Activated CD4-positive, alpha-beta memory T cell treated with anti-CD3 and anti-CD28 coated beads, Interleukin-2, amount 10 ng/mL, durations not matched to agents 7 days and 5 days (primary cell): ENCODE results near the gene CBX6. TPM values are rescaled to one million over a fixed set of nuclear protein-coding genes. Genes with fewer than 3 reads are reported as not detected.

ENCODE experiments used
- CTCF ChIA-PET: fragments of 350-600 bp; sonication (Branson Sonifier 250); formaldehyde crosslinking; loops from one replicate; lab custom pipeline; 2021; ENCODE audit warnings: antibody characterized with exemption, inconsistent platforms; lab: Charles Lee
- POLR2A ChIA-PET: fragments of 350-600 bp; sonication (Branson Sonifier 250); formaldehyde crosslinking; loops from one replicate; lab custom pipeline; 2021; ENCODE audit warnings: antibody characterized with exemption; lab: Charles Lee
- DNase-seq: peaks from one replicate; pipeline ENCODE4 v3.0.0-alpha.2; 2020
- H3K27ac Mint-ChIP-seq: one replicate; pipeline ENCODE4 v1.8.0; 2021; ENCODE audit warnings: mild to moderate bottlenecking, mixed read lengths
- H3K27me3 Mint-ChIP-seq: one replicate; pipeline ENCODE4 v1.8.0; 2021; ENCODE audit warnings: mixed read lengths
- H3K36me3 Mint-ChIP-seq: one replicate; pipeline ENCODE4 v1.8.0; 2021; ENCODE audit warnings: low read depth, mixed read lengths
- H3K4me1 Mint-ChIP-seq: one replicate; pipeline ENCODE4 v1.8.0; 2021; ENCODE audit warnings: mixed read lengths
- H3K4me3 Mint-ChIP-seq: one replicate; pipeline ENCODE4 v1.8.0; 2021; ENCODE audit warnings: mild to moderate bottlenecking, mixed read lengths
- H3K9me3 Mint-ChIP-seq: one replicate; pipeline ENCODE4 v1.8.0; 2021; ENCODE audit warnings: mixed read lengths
- total RNA-seq, 2 experiments: library from RNA; stranded (reverse); gene quantifications; one replicate each; pipeline ENCODE4 v1.2.3, GENCODE V29; 2021

Gene CBX6
- total RNA-seq, 2 experiments from 2014 or later: 76.5 TPM

DNA sequence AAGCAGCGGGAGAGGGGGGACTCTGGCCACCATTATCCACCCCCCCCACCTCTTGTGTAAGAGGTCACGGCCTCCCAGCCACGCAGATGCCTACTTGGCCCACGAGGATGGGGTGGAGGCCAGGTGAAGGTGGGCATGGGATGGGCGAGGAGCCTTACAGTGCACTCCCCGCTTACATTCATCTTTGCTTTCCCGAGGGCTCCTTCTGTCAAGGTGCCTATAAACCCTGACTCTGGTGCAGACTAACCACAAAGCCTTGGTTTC, 41.2 kb downstream of the CBX6 start:
- no peaks in the 10 kb centered on the region for H3K4me1 Mint-ChIP-seq
- POLR2A ChIA-PET: no interaction called here
- CTCF ChIA-PET: no interaction called here
- no peak overlapping the region for H3K4me3 Mint-ChIP-seq
- DNase-seq: no peak
- H3K27ac Mint-ChIP-seq: no peak overlapping the region
- H3K36me3 Mint-ChIP-seq: no peaks in the 10 kb centered on the region
- H3K27me3 Mint-ChIP-seq: no peaks in the 10 kb centered on the region
- H3K9me3 Mint-ChIP-seq: no peaks in the 10 kb centered on the region

DNA sequence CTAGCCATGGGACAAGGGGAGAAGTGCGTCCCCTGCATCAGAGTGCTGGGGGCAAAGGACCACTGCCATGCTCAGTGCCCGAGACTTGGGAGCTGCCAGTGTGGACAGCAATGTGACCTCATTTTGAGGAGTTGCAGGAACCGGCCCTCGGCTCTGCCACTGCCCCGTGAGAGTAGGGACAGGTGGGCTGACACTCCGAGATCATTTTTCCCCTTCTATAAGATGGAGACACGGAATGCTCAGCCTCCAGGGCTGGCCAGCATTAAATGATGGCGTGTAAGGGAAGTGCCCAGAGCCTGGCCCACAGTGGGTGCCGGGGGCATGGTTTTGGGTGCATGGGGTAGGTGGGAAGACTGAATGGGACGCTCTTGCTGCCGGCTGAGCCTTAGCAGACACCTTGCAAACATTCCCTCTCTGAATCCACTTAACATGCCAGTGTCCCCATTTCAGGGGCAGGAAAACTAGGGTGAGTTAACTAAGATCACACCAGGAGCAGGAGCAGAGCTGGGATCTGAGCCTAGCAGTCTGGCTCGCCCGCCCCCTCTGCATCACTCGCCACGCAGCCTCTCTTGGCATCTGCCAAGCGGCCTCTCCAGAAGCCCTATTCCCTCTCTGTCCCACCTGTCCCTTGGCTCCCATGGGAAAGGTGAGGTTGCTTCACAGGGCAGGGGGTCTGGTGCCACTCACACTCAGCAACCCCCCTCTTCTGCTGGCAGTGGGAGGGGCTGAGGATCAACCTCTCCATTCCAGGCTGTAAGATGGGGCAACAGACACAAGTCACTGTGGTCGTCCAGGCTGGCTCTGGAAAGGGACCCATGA, 41.8 kb downstream of the CBX6 start:
- Mint-ChIP-seq H3K4me1 (no peaks in the 10 kb centered on the region), H3K9me3 (no peaks in the 10 kb centered on the region), H3K27ac (no peak overlapping the region), H3K27me3 (no peaks in the 10 kb centered on the region), H3K36me3 (no peaks in the 10 kb centered on the region), H3K4me3 (no peak overlapping the region)
- no peak for DNase-seq
- CTCF ChIA-PET: interaction anchor here (1.4 kb wide), 1 partner anchor 13 kb away, joined by 6 read pairs; the partner anchor contains the start of gene NPTXR
- POLR2A ChIA-PET: no interaction called here

DNA sequence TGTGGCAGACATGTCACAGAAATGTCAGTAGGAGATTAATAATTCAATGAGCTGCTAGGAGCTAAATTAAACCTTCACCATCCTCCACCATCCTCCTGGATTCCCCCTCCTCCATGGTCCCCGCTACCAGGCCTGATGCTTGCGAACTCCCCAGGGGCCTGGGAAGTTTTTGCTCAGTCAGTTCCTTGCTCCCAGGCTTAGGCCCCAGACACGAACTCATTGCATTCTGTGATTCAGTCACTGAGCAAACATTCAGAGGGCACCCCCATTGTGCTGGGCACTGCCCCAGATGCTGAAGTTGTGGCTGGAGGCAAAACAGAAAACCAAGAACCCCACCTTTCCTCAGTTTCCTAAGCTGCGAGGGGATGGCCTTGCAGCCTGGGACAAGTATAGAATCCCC, 42.5 kb downstream of the CBX6 start:
- Mint-ChIP-seq H3K9me3 (no peaks in the 10 kb centered on the region), H3K36me3 (no peaks in the 10 kb centered on the region), H3K27ac (no peak overlapping the region), H3K4me1 (no peaks in the 10 kb centered on the region), H3K4me3 (no peak overlapping the region), H3K27me3 (no peaks in the 10 kb centered on the region)
- POLR2A ChIA-PET: no interaction called here
- DNase-seq: no peak
- CTCF ChIA-PET: interaction anchor here (1.4 kb wide), 1 partner anchor 14 kb away, joined by 6 read pairs; the partner anchor contains the start of gene NPTXR

DNA sequence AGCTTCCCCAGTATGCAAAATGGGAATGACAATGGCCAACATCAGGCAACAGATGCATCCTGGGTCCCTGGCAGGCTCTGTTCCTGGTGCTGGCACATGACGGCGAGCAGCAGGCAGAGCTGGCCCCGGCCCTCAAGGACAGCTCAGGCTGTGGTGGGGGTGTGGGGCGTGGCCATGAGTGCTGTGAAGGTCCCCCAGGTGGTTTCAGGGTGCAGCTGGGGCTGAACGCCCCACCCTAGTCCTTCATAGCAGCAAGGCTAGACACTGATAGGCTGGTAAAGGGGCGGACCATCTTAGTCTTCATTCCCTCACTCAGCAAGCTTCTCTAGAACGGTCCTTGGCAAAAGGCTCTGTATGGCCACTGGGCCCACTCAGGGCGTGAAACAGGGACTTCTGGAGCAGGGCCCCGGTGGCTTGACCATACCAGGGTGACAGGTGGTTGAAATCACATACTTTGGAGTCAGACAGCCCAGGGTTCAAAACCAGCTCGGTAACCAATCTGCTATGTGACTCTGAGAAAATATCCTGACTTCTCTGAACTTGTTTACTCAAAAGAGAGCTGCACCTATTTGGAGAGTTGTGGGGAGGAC, 43.3 kb downstream of the CBX6 start:
- Mint-ChIP-seq H3K36me3 (no peaks in the 10 kb centered on the region), H3K4me1 (no peaks in the 10 kb centered on the region), H3K4me3 (no peak overlapping the region), H3K27ac (no peak overlapping the region), H3K27me3 (no peaks in the 10 kb centered on the region), H3K9me3 (no peaks in the 10 kb centered on the region)
- POLR2A ChIA-PET: no interaction called here
- no peak for DNase-seq
- CTCF ChIA-PET: interaction anchor here (1.4 kb wide), 1 partner anchor 15 kb away, joined by 6 read pairs; the partner anchor contains the start of gene NPTXR

DNA sequence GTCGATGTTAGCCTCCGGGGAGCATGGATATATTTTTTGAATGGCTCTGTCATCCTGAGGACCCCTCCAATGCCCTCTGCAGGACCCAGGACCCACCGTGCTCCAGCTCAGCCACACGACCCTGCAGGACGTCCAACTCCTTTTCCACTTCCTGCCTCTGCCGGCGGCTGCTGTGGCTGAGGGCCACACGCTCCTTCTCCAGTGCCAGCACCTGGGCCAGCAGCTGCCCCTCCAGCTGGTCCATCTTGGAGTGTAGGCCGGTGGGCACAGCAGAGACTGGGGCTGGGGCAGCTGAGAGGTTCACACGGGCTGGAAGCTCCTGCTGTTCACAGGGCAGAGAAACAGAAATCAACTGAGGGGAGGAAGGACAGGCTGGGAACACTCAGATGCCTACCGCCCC, 43.8 kb downstream of the CBX6 start:
- CTCF ChIA-PET: no interaction called here
- POLR2A ChIA-PET: no interaction called here
- H3K27me3 Mint-ChIP-seq: no peaks in the 10 kb centered on the region
- no peaks in the 10 kb centered on the region for H3K36me3 Mint-ChIP-seq
- H3K4me1 Mint-ChIP-seq: no peaks in the 10 kb centered on the region
- no peak overlapping the region for H3K4me3 Mint-ChIP-seq
- H3K9me3 Mint-ChIP-seq: no peaks in the 10 kb centered on the region
- H3K27ac Mint-ChIP-seq: no peak overlapping the region
- DNase-seq: no peak

DNA sequence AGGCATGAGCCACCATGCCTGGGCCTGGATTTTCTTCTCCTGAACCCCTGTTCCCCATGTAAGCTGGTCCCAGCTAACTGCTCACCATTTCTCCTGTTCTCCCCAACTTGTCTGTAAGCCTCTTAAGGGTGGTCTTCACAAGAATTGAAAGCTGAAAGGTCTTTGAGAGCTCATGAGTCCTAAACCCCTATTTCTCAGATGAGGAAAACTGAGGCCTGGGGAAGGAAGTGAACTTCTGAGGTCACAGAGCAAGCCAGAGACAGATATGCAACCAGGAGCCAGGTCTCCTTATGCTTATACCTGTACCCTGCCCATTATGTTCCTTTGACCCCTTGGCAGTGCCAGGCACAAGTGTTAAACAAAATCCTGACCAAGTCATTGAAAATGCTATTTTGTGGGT, 44.5 kb downstream of the CBX6 start:
- CTCF ChIA-PET: no interaction called here
- Mint-ChIP-seq H3K4me1 (no peaks in the 10 kb centered on the region), H3K36me3 (no peaks in the 10 kb centered on the region), H3K9me3 (no peaks in the 10 kb centered on the region), H3K27me3 (no peaks in the 10 kb centered on the region), H3K4me3 (no peak overlapping the region), H3K27ac (no peak overlapping the region)
- POLR2A ChIA-PET: no interaction called here
- DNase-seq: no peak

DNA sequence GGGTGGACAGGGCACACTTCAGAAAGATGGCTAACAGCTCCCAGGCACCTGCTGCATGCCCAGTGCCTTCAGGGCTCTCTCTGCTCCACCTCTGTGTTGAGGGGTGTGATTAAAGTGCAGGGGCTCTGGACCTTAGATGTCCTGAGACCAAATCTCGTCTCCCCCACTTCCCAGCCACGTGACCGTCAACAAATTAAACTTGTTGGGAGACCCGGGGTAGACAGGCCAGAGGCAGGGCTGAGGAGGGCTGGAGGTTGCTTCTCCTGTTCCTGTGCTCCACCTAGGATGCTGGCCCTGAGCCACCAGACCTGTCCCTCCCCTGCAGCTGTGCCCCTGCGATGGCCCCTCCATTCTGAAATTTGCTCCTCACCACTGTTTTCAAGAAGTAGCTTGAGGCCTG, 45.2 kb downstream of the CBX6 start:
- H3K4me1 Mint-ChIP-seq: no peaks in the 10 kb centered on the region
- no peaks in the 10 kb centered on the region for H3K9me3 Mint-ChIP-seq
- H3K27me3 Mint-ChIP-seq: no peaks in the 10 kb centered on the region
- CTCF ChIA-PET: no interaction called here
- H3K36me3 Mint-ChIP-seq: no peaks in the 10 kb centered on the region
- POLR2A ChIA-PET: no interaction called here
- no peak overlapping the region for H3K4me3 Mint-ChIP-seq
- H3K27ac Mint-ChIP-seq: no peak overlapping the region
- DNase-seq: no peak

DNA sequence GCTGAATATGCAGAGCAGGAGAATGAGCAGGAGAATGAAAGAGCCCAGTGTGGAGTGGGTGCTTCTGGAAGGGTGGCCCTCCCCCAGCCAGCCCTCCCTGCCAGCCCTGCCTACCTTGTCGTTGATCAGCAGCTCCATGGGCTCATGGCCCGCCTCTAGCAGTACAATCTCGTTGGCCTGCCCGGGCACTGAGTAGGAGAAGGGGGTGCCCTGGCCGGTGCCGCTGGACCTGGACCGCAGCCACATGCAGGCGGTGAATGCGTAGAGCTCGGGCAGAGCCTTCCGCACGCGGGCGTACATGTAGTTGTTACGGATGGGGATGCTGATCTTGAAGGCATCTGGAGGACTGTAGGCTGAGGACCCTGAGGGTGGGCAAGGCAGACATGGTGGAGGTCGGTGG, 45.6 kb downstream of the CBX6 start:
- ChIA-PET CTCF (no interaction called here), POLR2A (no interaction called here)
- Mint-ChIP-seq H3K4me1 (no peaks in the 10 kb centered on the region), H3K36me3 (no peaks in the 10 kb centered on the region), H3K9me3 (no peaks in the 10 kb centered on the region), H3K27ac (no peak overlapping the region), H3K4me3 (no peak overlapping the region), H3K27me3 (no peaks in the 10 kb centered on the region)
- no peak for DNase-seq

DNA sequence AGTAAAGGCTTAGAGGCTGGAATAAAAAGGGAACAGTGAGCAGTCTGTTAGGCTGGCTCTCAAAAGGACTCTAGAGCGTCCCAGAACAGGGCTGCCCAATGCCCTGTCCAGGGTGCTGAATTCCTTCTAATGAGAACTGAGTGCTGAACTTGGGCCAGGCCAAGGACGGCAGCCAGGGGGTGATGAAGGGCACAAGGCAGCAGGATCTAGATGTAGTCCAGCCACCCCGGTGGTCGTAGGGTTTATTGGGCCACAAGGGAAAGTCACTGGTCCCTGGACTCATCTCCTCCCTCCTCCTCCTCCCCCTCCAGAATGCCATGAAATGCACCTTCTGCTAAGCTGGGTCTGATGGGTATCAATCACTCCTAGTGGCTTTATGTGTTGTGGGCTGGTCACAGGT, 47.4 kb downstream of the CBX6 start:
- no peak overlapping the region for H3K4me3 Mint-ChIP-seq
- DNase-seq: peak; percentile 52
- ChIA-PET POLR2A (no interaction called here), CTCF (no interaction called here)
- no peaks in the 10 kb centered on the region for H3K4me1 Mint-ChIP-seq
- H3K27ac Mint-ChIP-seq: no peak overlapping the region
- H3K9me3 Mint-ChIP-seq: no peaks in the 10 kb centered on the region
- H3K36me3 Mint-ChIP-seq: no peaks in the 10 kb centered on the region
- H3K27me3 Mint-ChIP-seq: no peaks in the 10 kb centered on the region

DNA sequence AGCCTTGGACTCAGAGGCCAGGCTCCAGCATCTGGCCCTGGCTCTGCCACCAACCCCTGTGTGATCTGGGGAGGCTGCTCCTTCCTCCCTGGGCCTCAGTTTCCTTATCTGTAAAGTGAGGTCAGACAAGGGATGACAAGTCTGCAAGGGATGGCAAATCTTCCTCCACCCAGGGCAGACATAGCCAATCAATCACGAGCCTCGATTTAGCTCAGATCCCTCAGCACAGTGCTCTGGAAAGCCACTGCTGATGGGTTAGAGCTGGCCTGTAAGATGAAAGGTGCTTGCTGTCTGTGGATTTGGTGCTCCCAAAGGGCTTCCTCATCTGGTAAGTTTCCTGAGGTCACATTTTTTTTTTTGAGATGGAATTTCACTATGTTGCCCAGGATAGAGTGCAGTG, 48.4 kb downstream of the CBX6 start:
- Mint-ChIP-seq H3K4me1 (no peaks in the 10 kb centered on the region), H3K4me3 (no peak overlapping the region), H3K27me3 (peaks cover 2% of the 10 kb centered on the region), H3K27ac (no peak overlapping the region), H3K9me3 (no peaks in the 10 kb centered on the region), H3K36me3 (no peaks in the 10 kb centered on the region)
- POLR2A ChIA-PET: interaction anchor here (0.6 kb wide), 1 partner anchor 56 kb away, joined by 3 read pairs; no protein-coding TSS in a partner anchor
- CTCF ChIA-PET: interaction anchor here (0.7 kb wide), 1 partner anchor 117 kb away, joined by 3 read pairs; no protein-coding TSS in a partner anchor
- DNase-seq: no peak

DNA sequence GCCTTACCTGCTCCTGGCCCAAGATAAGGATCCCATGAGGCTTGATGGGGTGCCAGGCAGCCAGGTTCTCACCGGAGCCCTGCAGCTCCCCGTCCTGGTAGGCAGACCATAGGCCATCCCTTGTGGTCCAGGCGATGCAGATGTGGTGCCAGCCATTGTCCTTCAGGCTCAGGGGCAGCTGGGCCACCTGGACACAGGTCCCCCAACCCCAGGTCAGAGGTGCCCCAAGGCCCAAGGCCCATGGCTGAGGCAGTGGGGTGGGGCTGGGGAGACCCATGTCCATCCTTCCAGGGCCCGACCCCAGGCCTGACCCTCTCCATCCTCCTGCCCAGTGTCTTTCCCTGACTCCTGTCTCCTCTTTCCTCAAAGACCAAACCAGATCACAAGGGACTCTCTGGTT, 48.9 kb downstream of the CBX6 start:
- Mint-ChIP-seq H3K9me3 (no peaks in the 10 kb centered on the region), H3K36me3 (no peaks in the 10 kb centered on the region), H3K27ac (no peak overlapping the region), H3K4me1 (no peaks in the 10 kb centered on the region), H3K4me3 (no peak overlapping the region), H3K27me3 (peaks cover 2% of the 10 kb centered on the region)
- ChIA-PET POLR2A (interaction anchor here (0.6 kb wide), 1 partner anchor 56 kb away, joined by 3 read pairs; no protein-coding TSS in a partner anchor), CTCF (no interaction called here)
- no peak for DNase-seq

DNA sequence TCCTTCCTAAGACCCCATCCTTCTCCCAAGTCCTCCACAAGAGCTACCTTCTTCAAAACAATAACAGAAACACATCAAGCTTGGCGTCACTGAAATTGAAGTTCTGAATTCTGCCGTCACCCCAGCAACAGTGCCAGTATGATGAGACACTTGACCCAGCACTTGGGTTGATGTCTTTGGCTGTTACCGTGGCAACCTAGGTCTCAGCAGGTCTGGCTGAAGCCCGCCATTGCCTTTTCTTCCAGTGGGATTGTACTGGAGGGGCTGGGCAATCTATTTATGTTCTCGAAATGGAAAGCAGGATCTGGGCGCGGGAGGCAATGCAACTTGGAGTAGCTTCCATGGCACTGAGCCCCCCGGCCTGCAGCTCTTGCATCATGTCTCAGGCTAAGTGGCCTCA, 52.0 kb downstream of the CBX6 start:
- no peaks in the 10 kb centered on the region for H3K9me3 Mint-ChIP-seq
- H3K36me3 Mint-ChIP-seq: no peaks in the 10 kb centered on the region
- ChIA-PET POLR2A (no interaction called here), CTCF (no interaction called here)
- H3K4me1 Mint-ChIP-seq: no peaks in the 10 kb centered on the region
- peaks cover 9% of the 10 kb centered on the region for H3K27me3 Mint-ChIP-seq
- DNase-seq: no peak
- no peak overlapping the region for H3K27ac Mint-ChIP-seq
- H3K4me3 Mint-ChIP-seq: no peak overlapping the region

DNA sequence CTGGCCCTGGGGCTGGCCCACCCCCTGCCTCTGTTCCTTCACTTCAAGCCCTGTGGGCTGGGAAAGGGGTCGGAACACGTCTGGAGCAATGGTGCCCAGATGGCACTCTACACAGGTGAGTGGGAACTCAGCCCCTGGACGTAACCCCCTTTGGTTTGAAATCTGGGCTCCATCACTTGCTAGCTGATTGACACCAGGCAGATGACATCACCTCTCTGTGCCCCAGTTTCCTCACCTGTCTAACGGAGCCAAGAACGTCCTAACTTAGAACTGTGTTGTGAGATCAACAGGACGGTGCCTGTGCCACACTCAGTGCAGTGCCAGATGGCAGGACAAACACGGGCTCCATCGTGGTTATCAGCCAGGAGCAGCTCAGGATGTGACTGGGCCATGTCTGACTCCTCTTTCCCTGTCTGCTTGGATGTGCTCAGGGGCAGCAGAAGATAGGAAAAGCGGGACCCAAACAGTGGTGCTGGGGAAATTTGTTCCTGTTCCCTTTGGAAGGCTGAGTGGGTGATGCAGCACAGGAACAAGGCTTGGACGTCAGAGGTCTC, 52.6 kb downstream of the CBX6 start:
- peaks cover 12% of the 10 kb centered on the region for H3K27me3 Mint-ChIP-seq
- ChIA-PET CTCF (no interaction called here), POLR2A (no interaction called here)
- H3K36me3 Mint-ChIP-seq: no peaks in the 10 kb centered on the region
- H3K9me3 Mint-ChIP-seq: no peaks in the 10 kb centered on the region
- no peak for DNase-seq
- H3K4me3 Mint-ChIP-seq: no peak overlapping the region
- H3K27ac Mint-ChIP-seq: no peak overlapping the region
- no peaks in the 10 kb centered on the region for H3K4me1 Mint-ChIP-seq
